Endothelial cell of umbilical vein (primary cell): Measurements from ENCODE around the gene BANF2. TPM values are rescaled to one million over a fixed set of nuclear protein-coding genes. Genes with fewer than 3 reads are reported as not detected.

Experiments used
- BruUV-seq: library from RNA; stranded (reverse); fragments of 400-500 nt; replicated peaks from 2 replicates; lab custom pipeline; 2021; lab: Mats Ljungman, UMichigan
- CTCF ChIA-PET: fragments of 300-600, 350-600 bp; sonication (Branson Sonifier 250); formaldehyde crosslinking; loops from one replicate; lab custom pipeline; 2021; ENCODE audit warnings: antibody characterized with exemption, inconsistent platforms; lab: Charles Lee
- POLR2A ChIA-PET: fragments of 300-600, 350-600 bp; sonication (Branson Sonifier 250); formaldehyde crosslinking; loops from one replicate; lab custom pipeline; 2021; ENCODE audit warnings: antibody characterized with exemption, inconsistent platforms; lab: Charles Lee
- DNase-seq: peaks from one replicate; pipeline ENCODE4 v3.0.0-alpha.2; 2011; ENCODE audit warnings: low read depth, low spot score
- FAIRE-seq: peaks from 2 replicates; lab custom pipeline; 2011; peaks lifted over from hg19 to GRCh38; lab: Jason Lieb, UNC
- H2AFZ ChIP-seq: 2 replicates; pipeline ENCODE4 v1.6.0; 2012; ENCODE audit warnings: low read depth, low read length, control low read depth, inconsistent platforms
- H3K27ac ChIP-seq: 2 replicates; pipeline ENCODE4 v1.5.1; 2011; ENCODE audit warnings: low read depth, mild to moderate bottlenecking, control low read depth, low read length, moderate library complexity; ENCODE audit not compliant: insufficient read depth
- H3K27me3 ChIP-seq, 2 experiments: 2 replicates each; pipeline versions ENCODE4 v1.6.0 to v1.6.1; 2011; ENCODE audit warnings: low read length in 2 of 2, mixed read lengths in 1 of 2; ENCODE audit not compliant: control insufficient read depth in 2 of 2, insufficient read depth in 2 of 2
- H3K36me3 ChIP-seq, 2 experiments: 2 replicates in 1 of 2; 3 replicates in 1 of 2; pipeline ENCODE4 v1.5.1; 2011; ENCODE audit warnings: low read length in 2 of 2, mild to moderate bottlenecking in 1 of 2, moderate library complexity in 1 of 2; ENCODE audit not compliant: control insufficient read depth in 2 of 2, insufficient read depth in 2 of 2; ENCODE audit errors: extremely low read depth in 1 of 2
- H3K4me1 ChIP-seq: 3 replicates; pipeline ENCODE4 v1.5.1; 2011; ENCODE audit warnings: mild to moderate bottlenecking, low read length; ENCODE audit not compliant: control insufficient read depth, insufficient read depth; ENCODE audit errors: extremely low read depth
- H3K4me2 ChIP-seq: 2 replicates; pipeline ENCODE4 v1.6.1; 2011; ENCODE audit warnings: low read length, control low read depth, mixed read lengths; ENCODE audit not compliant: insufficient read depth
- H3K4me3 ChIP-seq, 3 experiments: fragments of 200-600 bp in 1 of 3; sonication (generic), shearing (Covaris generic) in 1 of 3; replicated peaks in 1 of 3; 2 replicates each; pipeline ENCODE4 v1.5.1; 2011 to 2016; ENCODE audit warnings: control low read depth in 3 of 3, low read length in 3 of 3, mild to moderate bottlenecking in 2 of 3, inconsistent platforms in 1 of 3, low read depth in 1 of 3, moderate library complexity in 1 of 3; ENCODE audit not compliant: insufficient read depth in 1 of 3
- H3K79me2 ChIP-seq: 2 replicates; pipeline ENCODE4 v1.6.0; 2012; ENCODE audit warnings: low read length, inconsistent platforms; ENCODE audit not compliant: control insufficient read depth, insufficient read depth
- H3K9ac ChIP-seq: replicated peaks from 2 replicates; pipeline ENCODE3; 2011; ENCODE audit warnings: low read length, control low read depth; ENCODE audit not compliant: insufficient read depth; ENCODE audit errors: extremely low read depth
- H3K9me1 ChIP-seq: replicated peaks from 3 replicates; pipeline ENCODE4 v1.6.0; 2011; ENCODE audit warnings: mild to moderate bottlenecking, low read length; ENCODE audit not compliant: control insufficient read depth, insufficient read depth; ENCODE audit errors: extremely low read depth
- H3K9me3 ChIP-seq: replicated peaks from 2 replicates; pipeline ENCODE4 v1.5.1; 2012; ENCODE audit warnings: low read length, inconsistent platforms; ENCODE audit not compliant: control insufficient read depth, insufficient read depth
- H4K20me1 ChIP-seq: replicated peaks from 2 replicates; pipeline ENCODE3; 2011; ENCODE audit warnings: mild to moderate bottlenecking, low read length; ENCODE audit not compliant: control insufficient read depth, insufficient read depth; ENCODE audit errors: extremely low read depth
- EZH2 ChIP-seq: IDR thresholded peaks from 2 replicates; pipeline ENCODE4 v1.6.1; 2012; ENCODE audit warnings: borderline replicate concordance, low read depth, mild to moderate bottlenecking, moderate library complexity, low read length, inconsistent platforms; ENCODE audit not compliant: severe bottlenecking
- FOS ChIP-seq: IDR thresholded peaks from 2 replicates; pipeline ENCODE4 v1.6.1; 2011; ENCODE audit warnings: mild to moderate bottlenecking, low read length, moderate library complexity, borderline replicate concordance; ENCODE audit not compliant: insufficient read depth
- GATA2 ChIP-seq: IDR thresholded peaks from 2 replicates; pipeline ENCODE4 v1.7.0; 2011; ENCODE audit warnings: low read depth, mild to moderate bottlenecking, moderate library complexity, mixed read lengths, low read length; ENCODE audit not compliant: insufficient read length, insufficient read depth
- JUN ChIP-seq: IDR thresholded peaks from 2 replicates; pipeline ENCODE4 v1.6.1; 2011; ENCODE audit warnings: borderline replicate concordance, low read depth; ENCODE audit not compliant: insufficient read length, insufficient read depth
- MAX ChIP-seq: IDR thresholded peaks from 2 replicates; pipeline ENCODE4 v1.6.1; 2011; ENCODE audit not compliant: insufficient read depth, insufficient read length
- MYC ChIP-seq: IDR thresholded peaks from one replicate; pipeline ENCODE4 v1.6.1; 2011; ENCODE audit warnings: mild to moderate bottlenecking, low read depth, low read length
- POLR2A ChIP-seq: IDR thresholded peaks from 2 replicates; pipeline ENCODE4 v1.6.1; 2012; ENCODE audit warnings: low read depth, mild to moderate bottlenecking, control low read depth, low read length
- POLR2AphosphoS5 ChIP-seq: IDR thresholded peaks from 2 replicates; pipeline ENCODE4 v1.6.1; 2012; ENCODE audit warnings: low read depth, mild to moderate bottlenecking, control low read depth, low read length, moderate library complexity; ENCODE audit not compliant: insufficient read depth
- dilution Hi-C: fragments of 300-500 bp; cut with MboI; formaldehyde crosslinking; loops from one replicate; pipeline ENCODE4 v1.15.0; 2019; ENCODE audit warnings: low sequenced_read_pairs; ENCODE audit not compliant: extremely low pct_ligation_motif_present
- intact Hi-C: fragments of 100-400 bp; cut with micrococcal nuclease; formaldehyde crosslinking; loops from one replicate; pipeline ENCODE4 v1.10.0; 2022
- polyA plus RNA-seq, 4 experiments: library from polyadenylated mRNA; depleted of rRNA in 3 of 4; stranded (reverse) in 3 of 4; unstranded in 1 of 4; fragments of >200 nt; gene quantifications; 2 replicates each; pipeline versions ENCODE4 v1.2.1 to v1.2.3, GENCODE V29; 2011 to 2012; ENCODE audit warnings: missing spikeins in 1 of 4
- total RNA-seq: library from RNA; stranded (reverse); gene quantifications from 2 replicates; pipeline ENCODE4 v1.2.3, GENCODE V29; 2021
- TF ChIP-seq, protein P1 (sequence below), 2 donors: IDR thresholded peaks; 1 replicate in 1 of 2; 2 replicates in 1 of 2; pipeline ENCODE4 v1.5.1; 2011; ENCODE audit warnings: low read length in 2 of 2, mild to moderate bottlenecking in 2 of 2, moderate library complexity in 2 of 2, control low read depth in 1 of 2, inconsistent platforms in 1 of 2, low read depth in 1 of 2; ENCODE audit not compliant: insufficient read depth in 1 of 2; ENCODE audit errors: extremely low read depth in 1 of 2

The BANF2 gene
- total and polyA plus RNA-seq, 2 donors (not counting 3 experiments of a cell fraction or from before 2014, with no cell fraction given): not detected

DNA sequence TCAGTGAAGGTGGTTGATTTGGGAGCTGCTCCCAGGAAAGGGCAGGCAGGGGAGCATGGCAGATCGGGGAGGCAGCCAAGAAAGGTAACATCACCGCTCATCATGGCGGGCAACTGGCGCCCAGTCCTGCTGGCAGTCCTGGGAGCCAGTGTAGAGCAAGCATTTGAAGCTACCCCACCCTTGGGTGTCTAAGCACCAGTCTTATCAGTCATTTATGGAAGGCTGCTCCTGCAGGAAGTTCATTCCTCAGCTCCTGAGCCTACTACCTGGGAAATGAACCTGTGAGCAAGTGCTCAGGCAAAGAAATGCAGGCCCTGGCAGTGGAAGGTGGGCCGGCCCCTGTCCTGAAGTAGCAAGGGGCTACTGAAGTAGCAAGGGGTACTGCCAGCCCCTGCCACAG, 41.5 kb downstream of the BANF2 start:
- Histone ChIP-seq H3K9me1 (no peaks in the 10 kb centered on the region), H3K36me3 (no peaks in the 10 kb centered on the region), H3K79me2 (no peaks in the 10 kb centered on the region), H3K27ac (no peak overlapping the region), H3K9me3 (no peaks in the 10 kb centered on the region), H3K4me1 (no peaks in the 10 kb centered on the region), H2AFZ (no peak overlapping the region), H3K4me2 (no peak overlapping the region), H3K27me3 (peaks cover 2 to 3% of the 10 kb centered on the region in 2 experiments), H3K4me3 (no peak overlapping the region), H4K20me1 (no peaks in the 10 kb centered on the region), H3K9ac (no peak overlapping the region)
- no TSS peak for BruUV-seq
- ChIA-PET CTCF (no interaction called here), POLR2A (no interaction called here)
- FAIRE-seq (no peak), DNase-seq (no peak)
- dilution Hi-C loops: no loop called here
- intact Hi-C loops: loop anchor here (10.0 kb wide), 1 partner anchor 254 kb away; no protein-coding TSS in a partner anchor
- TF ChIP-seq JUN: no peak
- no peak for TF ChIP-seq POLR2AphosphoS5
- TF ChIP-seq POLR2A: no peak
- TF ChIP-seq, protein P1, sequence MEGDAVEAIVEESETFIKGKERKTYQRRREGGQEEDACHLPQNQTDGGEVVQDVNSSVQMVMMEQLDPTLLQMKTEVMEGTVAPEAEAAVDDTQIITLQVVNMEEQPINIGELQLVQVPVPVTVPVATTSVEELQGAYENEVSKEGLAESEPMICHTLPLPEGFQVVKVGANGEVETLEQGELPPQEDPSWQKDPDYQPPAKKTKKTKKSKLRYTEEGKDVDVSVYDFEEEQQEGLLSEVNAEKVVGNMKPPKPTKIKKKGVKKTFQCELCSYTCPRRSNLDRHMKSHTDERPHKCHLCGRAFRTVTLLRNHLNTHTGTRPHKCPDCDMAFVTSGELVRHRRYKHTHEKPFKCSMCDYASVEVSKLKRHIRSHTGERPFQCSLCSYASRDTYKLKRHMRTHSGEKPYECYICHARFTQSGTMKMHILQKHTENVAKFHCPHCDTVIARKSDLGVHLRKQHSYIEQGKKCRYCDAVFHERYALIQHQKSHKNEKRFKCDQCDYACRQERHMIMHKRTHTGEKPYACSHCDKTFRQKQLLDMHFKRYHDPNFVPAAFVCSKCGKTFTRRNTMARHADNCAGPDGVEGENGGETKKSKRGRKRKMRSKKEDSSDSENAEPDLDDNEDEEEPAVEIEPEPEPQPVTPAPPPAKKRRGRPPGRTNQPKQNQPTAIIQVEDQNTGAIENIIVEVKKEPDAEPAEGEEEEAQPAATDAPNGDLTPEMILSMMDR (IDR thresholded peaks at IDR 0.05; ENCODE audit: extremely low read depth in 1 of 2, insufficient read depth in 1 of 2, low read depth in 1 of 2, low read length in 2 of 2): no peak
- TF ChIP-seq EZH2: no peak
- TF ChIP-seq FOS: no peak
- no peak for TF ChIP-seq GATA2
- no peak for TF ChIP-seq MAX
- no peak for TF ChIP-seq MYC
